ENCODE measurements around the gene FGD2. TPM values are rescaled to one million over a fixed set of nuclear protein-coding genes. Genes with fewer than 3 reads are reported as not detected.

Gene FGD2
- total and polyA plus RNA-seq, 2 donors (not counting 3 experiments of a cell fraction or from before 2014, with no cell fraction given) = not detected

- Histone ChIP-seq H3K4me1 (ENCODE audit: control insufficient read depth, extremely low read depth, insufficient read depth, low read length) (peaks cover 10% of the 10 kb centered on the region), H3K9me1 (replicated peaks; ENCODE audit: control insufficient read depth, extremely low read depth, insufficient read depth, low read length) (no peaks in the 10 kb centered on the region), H3K9me3 (replicated peaks; ENCODE audit: control insufficient read depth, insufficient read depth, low read length) (no peaks in the 10 kb centered on the region), H3K79me2 (ENCODE audit: control insufficient read depth, insufficient read depth, low read length) (no peaks in the 10 kb centered on the region), H3K4me3 (replicated peaks in 1 of 3; ENCODE audit: insufficient read depth in 1 of 3, low read depth in 1 of 3, low read length in 3 of 3) (no peak overlapping the region), H3K4me2 (ENCODE audit: insufficient read depth, low read length) (no peak overlapping the region), H4K20me1 (replicated peaks; ENCODE audit: control insufficient read depth, extremely low read depth, insufficient read depth, low read length) (no peaks in the 10 kb centered on the region), H3K36me3 (ENCODE audit: control insufficient read depth in 2 of 2, extremely low read depth in 1 of 2, insufficient read depth in 2 of 2, low read length in 2 of 2) (no peaks in the 10 kb centered on the region), H2AFZ (ENCODE audit: low read depth, low read length) (no peak overlapping the region), H3K27me3 (ENCODE audit: control insufficient read depth in 2 of 2, insufficient read depth in 2 of 2, low read length in 2 of 2) (no peaks in the 10 kb centered on the region), H3K27ac (ENCODE audit: insufficient read depth, low read depth, low read length) (no peak overlapping the region), H3K9ac (replicated peaks; ENCODE audit: extremely low read depth, insufficient read depth, low read length) (no peak overlapping the region)
- ChIA-PET POLR2A (no interaction called here), CTCF (interaction anchor here (0.9 to 10.6 kb wide), 6 partner anchors 6 to 183 kb away, joined by 3 to 330 read pairs (median 58); partner anchors contain the start of gene PIM1)
- DNase-seq (ENCODE audit: low read depth, low spot score) = no peak
- no peak for FAIRE-seq
- intact Hi-C loops (cut with micrococcal nuclease) = loop anchor here (10.0 kb wide), 1 partner anchor 289 kb away; no protein-coding TSS in a partner anchor
- dilution Hi-C loops (cut with MboI; ENCODE audit: extremely low pct_ligation_motif_present, low sequenced_read_pairs) = no loop called here
- TF ChIP-seq FOS (IDR thresholded peaks at IDR 0.05; ENCODE audit: borderline replicate concordance, insufficient read depth, low read length) = no peak
- no peak for TF ChIP-seq GATA2 (IDR thresholded peaks at IDR 0.05; ENCODE audit: insufficient read depth, insufficient read length, low read depth, low read length)
- no peak for TF ChIP-seq EZH2 (IDR thresholded peaks at IDR 0.05; ENCODE audit: borderline replicate concordance, low read depth, low read length, severe bottlenecking)
- TF ChIP-seq MAX (IDR thresholded peaks at IDR 0.05; ENCODE audit: insufficient read depth, insufficient read length) = no peak
- no peak for TF ChIP-seq POLR2A (IDR thresholded peaks at IDR 0.05; ENCODE audit: low read depth, low read length)
- no peak for TF ChIP-seq MYC (IDR thresholded peaks at IDR 0.05; ENCODE audit: low read depth, low read length)
- TF ChIP-seq CTCF (IDR thresholded peaks at IDR 0.05; ENCODE audit: extremely low read depth in 1 of 2, insufficient read depth in 1 of 2, low read depth in 1 of 2, low read length in 2 of 2) = no peak
- no peak for TF ChIP-seq JUN (IDR thresholded peaks at IDR 0.05; ENCODE audit: borderline replicate concordance, insufficient read depth, insufficient read length, low read depth)
- no peak for TF ChIP-seq POLR2AphosphoS5 (IDR thresholded peaks at IDR 0.05; ENCODE audit: insufficient read depth, low read depth, low read length)
- no TSS peak for BruUV-seq (replicated peaks)
Observed at GRCh38 chr6:37025621-37026466, 20.4 kb downstream of the FGD2 start.

Measured in endothelial cell of umbilical vein (primary cell).